HG03196 (cell line): ENCODE data around the gene CNRIP1.
"Not testable (repeated sequence)": the region's sequence is repeated elsewhere in the genome, so short reads cannot be mapped to it uniquely, and the experiment has no call there.

ENCODE experiments used
- ATAC-seq: cut with Tn5 transposase; IDR thresholded peaks from one replicate; pipeline ENCODE4 v1.9.1; 2021; ENCODE audit not compliant: unreplicated experiment

CNRIP1 gene, protein sequence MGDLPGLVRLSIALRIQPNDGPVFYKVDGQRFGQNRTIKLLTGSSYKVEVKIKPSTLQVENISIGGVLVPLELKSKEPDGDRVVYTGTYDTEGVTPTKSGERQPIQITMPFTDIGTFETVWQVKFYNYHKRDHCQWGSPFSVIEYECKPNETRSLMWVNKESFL

DNA sequence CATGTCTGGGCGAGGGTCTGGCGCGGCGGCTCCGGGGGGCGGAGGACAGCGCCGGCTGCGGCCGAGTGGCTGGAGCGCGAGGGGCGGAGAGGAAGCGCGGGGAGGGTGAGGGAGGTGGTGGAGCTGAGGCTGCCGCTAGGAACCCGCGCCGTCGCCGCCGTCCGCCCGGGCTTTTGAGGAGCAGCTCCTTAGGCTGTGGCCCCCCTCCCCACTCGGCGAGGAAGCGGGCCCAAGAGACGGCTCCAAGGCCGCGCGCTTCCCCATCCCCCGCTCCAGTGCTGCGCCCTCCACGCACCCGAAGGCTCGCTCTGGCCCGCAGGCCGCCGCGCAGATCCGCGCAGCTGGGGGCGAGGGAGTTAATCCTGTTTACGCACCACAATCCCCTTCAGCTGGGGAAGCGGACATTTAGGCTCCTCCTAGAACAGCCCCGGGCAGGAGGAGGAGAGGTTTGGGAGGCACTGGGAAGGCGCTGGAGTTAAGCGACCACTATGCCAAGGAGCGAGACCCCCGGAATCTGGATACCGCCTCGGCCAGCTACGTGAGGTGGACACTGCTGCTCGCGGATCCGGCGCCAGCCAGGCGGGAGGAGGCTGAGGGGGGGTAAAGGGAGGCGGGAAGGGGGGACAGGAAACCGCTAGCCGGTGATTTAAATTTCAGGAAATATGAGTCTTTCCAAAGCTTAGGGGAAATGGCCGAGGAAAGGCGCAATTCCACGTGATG lies at the start of gene CNRIP1:
Gene CNRIP1 (minus strand): TSS at position 552 of the 720 bp plus-strand sequence. CDS start 549 bp downstream, at position 3.
- no peak for ATAC-seq

DNA sequence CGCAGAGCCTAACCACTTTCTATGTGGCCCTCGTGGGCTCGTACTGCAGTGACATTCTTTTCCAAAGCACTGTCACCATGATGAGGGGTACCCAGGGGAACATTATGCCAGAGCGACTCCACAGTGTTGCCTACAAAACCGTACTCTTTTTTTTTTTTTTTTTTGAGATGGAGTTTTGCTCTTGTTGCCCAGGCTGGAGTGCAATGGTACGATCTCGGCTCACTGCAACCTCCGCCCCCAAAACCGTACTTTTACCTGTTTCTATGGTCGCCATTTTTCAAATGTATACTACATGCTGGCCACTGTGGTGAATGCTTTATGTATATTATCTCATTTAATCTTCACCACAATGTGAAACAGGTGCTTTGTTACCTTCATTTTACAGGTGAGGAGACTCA lies 49.6 kb upstream of the CNRIP1 start:
- ATAC-seq, result no peak

DNA sequence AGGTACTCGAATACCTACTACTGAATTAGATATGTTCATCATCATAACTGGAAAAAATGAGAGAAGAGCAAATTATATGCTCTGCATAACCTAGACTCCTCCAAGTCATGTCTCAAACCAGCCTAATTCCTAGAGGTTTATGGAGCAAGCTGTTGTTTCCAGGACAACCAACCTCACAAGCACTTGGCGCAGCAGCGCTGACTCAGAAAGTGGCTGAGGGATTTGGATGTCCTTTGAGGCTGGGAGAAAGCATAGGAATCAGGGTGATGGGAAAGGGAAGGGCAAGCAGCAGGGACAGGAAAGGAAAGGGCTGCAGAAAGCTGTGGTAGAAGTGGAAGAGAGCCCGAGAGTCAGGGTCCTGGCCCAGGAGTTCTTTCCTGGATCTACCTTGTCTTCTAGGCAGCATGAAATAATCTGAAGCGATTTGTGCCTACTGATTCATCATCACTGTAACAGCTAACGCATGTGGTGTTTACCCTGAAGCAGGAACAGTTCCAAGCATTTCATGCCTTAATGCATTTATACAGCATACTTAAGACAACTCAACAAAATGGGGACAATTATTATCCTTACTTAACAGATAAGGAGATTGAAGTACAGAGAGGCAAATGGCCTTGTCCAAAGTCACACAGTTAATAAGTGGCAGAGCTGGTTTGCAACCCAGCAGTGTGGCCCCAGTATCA lies 49.0 kb upstream of the CNRIP1 start:
- no peak for ATAC-seq

DNA sequence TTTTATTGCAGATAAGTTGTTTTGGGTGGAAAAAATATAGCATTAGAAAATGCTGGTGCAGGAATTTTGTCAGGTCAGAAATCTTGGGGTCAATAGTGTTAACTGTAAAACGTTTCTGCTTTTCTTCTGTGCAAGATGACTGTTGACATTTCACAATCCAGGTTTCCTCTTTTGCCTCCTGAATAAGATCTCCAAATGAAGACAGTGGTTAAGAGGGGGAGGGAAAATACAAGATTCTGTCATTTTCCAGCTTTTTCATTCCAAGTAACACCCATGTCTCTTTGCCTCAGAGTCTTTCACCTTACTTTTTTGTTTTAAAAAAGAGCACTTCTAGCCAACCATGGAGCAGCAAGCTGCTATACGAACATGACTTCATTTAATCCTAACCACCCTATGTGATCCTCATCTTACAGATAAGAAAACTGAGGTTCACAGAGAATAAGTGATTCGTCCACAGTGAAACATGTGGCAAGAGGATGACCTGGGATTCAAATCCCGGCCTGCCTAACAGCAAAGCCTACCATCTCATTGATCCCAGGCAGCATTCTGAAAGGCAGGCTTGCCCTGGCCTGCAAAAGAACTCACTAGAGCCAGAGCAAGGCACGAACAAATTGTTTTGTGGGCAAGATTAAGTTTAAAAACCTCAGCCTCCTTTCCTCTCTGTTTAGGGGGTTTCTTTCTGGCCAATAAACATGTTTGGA lies 48.4 kb upstream of the CNRIP1 start:
- ATAC-seq, result no peak

DNA sequence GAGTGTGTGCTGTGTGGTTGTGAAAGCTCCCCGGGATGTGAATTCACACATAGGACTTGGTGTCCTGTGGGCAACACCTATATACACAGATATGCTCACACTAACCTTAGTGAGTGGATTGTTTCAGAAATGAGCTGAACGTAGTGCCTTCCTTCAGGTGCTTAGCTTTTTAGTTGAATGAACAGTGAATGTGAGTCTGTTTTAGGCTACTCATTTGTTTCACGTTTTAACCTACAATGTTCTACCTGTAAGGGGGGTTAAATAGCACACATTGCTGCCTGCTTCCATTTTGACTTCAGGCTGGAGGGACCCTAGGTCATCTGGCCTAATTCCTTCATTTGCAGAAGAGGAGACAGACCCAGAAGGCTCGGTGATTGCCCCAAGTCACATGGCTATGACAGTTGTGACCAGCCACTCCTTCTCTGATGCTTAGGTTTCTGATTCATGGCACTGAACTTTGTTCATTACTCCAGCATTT lies 46.4 kb upstream of the CNRIP1 start:
- ATAC-seq, result peak; percentile 40

DNA sequence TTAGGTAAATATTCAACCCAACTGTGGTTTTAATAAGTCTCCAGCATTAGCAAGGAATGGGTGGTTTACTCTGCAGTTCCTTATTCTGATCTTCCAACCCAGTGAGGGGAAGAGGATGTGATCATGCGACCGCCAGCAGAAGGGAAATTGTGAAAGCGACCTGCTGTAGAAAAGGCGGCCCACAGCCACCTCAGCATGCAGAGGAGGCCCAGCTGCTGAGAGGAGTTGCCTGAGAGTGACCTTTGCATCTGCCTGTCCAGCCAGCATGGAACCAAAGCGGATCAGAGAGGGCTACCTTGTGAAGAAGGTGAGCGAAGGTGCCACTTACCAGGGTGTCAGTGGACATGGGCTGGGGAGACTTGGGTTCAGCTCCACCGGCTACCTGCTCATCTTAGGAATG lies 45.3 kb upstream of the CNRIP1 start, which contains the start of gene PLEK:
Gene PLEK (plus strand): TSS at position 196 of the 400 bp plus-strand sequence. CDS start 70 bp downstream, at position 266.
- peak; percentile 58 for ATAC-seq

DNA sequence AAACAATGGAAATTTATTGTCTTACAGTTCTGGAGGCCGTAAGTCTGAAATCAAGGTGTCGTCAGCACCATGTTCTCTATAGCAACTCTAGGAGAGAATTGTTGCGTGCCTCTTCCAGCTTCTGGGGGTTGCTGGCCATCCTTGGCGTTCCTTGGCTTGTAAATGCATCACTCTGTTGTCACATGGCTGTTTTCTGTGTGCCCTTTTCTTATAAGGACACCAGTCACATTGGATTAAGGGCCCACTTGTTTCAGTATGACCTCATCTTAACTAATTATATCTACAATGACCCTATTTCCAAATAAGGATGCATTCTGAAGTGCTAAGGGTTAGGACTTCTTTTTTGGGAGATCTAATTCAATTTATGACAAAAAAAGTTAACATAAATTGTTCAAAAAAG lies 44.0 kb upstream of the CNRIP1 start:
- ATAC-seq, result no peak

DNA sequence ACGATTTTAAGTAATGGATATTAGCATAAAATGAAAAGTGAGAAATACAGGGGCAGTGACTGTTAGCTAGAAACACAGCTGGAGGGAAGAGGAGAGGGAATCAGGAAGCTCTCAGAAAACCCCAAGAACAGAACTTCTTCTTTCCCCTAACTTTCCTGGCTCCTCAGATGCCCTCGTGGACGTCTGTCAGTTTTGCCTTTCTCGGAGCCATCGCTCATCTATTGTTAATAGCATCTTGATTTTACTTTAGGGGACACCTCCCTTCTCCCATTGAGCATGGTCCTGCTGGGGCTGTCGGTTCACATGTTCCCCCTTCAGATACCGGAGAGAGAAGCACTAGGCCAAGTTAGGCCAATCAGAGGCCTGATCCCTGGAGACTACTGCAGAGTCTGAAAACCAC lies 43.0 kb upstream of the CNRIP1 start:
- ATAC-seq, result no peak

DNA sequence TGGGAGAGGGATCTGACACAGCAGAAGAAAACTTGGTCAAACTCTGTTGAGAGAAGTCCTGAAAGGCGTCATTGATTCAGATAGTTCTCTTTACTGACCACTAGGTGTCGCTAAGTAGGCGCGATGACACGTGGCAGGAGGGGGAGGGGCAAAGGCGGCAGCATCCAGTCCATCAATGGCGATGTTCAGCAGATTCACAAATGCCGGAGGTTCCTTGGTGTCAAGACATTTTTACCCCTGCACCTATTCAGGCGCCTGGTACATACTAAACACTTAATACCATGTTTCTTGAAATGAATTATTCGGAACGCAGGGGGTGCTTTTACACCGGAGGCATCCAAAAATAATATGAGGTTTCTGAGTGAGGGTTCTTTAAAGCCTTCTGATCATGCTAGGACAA lies 42.3 kb upstream of the CNRIP1 start:
- ATAC-seq, result peak; percentile 36

DNA sequence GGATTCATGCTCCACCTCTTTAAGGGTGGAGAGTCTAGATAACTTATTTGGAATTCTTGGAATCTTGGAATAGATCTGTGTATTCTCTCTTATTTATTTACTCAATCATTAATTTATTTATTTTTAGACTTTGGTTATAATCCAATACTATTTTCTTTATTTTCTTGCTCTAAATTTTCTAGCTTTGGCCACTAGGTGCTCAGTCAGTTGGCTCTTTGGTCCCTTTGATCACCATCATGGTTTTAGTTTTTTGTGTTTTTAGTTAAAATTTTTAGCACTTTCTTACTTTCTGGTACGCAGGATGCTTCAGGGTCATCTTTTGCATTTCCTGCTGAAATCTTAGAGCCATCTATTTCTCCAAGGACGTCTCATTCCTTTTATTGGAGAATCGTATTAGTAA lies 40.1 kb upstream of the CNRIP1 start:
- ATAC-seq, result no peak

DNA sequence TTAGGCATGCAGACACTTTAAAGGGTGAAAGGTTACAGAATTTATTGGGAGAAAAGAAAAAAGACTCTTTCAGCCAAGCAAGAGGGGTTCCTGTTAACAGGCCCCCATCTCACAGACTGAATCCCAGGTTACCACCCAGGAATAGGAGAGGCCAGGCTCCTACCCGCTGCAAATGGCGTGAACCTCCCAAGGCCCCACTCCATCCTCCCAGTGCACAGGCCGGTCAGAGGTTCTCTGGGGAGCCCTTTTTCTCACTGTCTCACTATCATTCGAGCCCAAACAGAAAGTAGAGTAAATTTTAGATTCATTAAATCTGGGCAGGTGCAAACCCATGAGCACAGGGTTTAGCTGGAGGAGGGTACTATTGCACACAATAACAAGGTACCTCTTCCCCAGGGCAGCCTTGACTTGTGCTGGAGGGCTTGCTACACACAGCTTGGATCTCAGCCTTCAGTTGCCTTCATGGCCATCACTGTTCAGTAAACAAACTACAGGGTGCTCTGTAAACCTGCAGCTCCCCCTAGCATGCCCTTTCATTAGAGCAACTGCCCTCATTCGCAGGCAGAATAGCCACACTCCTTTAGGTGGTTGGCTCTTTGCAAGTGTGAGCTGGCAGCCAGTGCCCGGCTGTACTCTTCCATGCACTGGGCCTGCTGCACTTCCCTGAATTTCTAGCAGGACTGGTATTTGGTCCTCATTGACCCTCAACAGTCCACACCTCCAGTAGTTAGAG lies 38.0 kb upstream of the CNRIP1 start:
- ATAC-seq, result peak; percentile 51

DNA sequence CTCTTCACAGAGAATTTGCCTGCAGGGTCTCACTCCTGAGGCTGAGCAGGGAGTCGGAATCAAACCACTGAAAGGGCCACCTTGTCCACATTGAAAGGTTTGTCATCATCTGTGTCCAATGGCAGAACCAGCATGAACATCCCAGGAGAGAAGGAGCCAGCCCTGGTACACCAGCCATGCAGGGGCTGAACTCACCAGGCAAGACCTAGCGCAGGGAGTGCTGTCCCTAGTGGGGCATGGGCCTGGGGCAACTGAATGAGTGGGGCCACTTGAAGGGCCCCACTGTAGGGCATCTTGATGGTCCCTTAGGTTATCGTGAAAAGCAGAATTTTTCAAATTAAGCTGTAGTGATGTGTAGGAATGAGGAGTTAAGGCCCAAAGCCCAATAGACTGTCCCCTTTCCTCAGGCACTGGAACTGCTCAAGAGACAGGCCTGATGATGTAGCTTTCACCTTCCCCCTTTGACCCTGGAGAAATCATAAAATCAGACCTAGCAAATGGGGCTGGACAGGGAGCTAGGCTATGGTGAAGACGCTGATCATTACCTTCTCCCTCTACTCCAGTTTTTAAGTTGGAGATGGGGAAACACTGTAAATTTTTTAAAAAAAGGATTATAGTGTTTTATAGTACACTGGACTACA lies 37.0 kb upstream of the CNRIP1 start:
- no peak for ATAC-seq

DNA sequence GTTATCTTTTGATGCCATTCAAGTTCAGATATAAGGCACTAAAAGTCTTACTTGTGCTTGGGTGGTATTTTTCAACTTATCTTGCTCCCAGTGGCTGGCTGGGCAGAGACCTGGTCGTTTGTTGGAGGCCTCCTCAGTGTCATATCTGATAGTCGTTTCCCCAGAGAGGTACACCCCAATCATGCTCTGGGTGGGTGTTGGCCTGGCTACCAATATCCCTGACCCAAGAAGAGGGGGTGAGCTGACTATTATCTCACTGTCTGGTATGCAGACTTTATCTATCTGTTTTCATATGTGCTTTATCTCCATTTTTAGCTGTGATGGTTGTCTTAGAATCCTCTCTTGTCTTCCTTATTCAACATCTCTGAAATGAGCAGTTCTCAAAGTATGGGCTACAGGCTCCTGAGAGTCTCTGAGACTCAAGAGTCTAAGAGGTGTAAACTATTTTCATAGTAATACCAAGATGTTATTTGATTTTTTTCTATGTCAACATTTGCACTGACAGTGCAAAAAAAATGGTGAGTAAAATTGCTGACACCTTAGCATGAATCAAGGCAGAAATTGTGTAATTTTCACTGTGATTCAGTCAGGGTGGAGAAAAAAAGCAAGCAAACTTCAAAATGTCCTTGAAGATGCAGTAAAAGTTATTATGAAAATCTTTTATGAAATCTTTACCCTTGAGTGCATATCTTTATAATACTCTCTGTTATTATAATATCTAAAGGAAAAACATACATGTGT lies 33.1 kb upstream of the CNRIP1 start:
- no peak for ATAC-seq

DNA sequence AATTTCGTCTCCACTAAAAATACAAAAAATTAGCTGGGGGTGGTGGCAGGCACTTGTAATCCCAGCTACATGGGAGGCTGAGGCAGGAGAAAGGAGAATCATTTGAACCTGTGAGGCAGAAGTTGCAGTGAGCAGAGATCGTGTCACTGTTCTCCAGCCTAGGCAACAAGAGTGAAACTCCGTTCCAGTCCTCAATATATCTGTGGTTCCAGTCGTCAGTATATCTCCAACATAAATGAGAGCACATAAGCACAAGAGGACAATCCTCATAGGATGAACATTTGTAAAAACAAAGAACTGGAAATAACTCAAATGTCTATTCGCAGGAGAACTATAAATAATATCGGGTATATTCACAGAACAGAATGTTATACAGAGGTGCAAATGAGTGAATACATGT lies 32.2 kb upstream of the CNRIP1 start:
- no peak for ATAC-seq

DNA sequence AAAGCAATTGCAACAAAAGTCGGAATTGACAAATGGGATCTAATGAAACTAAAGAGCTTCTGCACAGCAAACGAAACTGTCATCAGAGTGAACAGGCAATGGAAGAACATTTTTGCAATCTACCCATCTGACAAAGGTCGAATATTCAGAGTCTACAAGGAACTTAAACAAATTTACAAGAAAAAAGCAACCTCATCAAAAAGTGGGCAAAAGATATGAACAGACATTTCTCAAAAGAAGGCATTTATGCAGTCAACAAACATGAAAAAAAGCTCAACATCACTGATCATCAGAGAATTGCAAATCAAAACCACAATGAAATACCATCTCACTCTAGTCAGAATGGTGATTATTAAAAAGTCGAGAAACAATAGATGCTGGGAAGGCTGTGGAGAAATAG lies 29.3 kb upstream of the CNRIP1 start:
- not testable (repeated sequence) for ATAC-seq

DNA sequence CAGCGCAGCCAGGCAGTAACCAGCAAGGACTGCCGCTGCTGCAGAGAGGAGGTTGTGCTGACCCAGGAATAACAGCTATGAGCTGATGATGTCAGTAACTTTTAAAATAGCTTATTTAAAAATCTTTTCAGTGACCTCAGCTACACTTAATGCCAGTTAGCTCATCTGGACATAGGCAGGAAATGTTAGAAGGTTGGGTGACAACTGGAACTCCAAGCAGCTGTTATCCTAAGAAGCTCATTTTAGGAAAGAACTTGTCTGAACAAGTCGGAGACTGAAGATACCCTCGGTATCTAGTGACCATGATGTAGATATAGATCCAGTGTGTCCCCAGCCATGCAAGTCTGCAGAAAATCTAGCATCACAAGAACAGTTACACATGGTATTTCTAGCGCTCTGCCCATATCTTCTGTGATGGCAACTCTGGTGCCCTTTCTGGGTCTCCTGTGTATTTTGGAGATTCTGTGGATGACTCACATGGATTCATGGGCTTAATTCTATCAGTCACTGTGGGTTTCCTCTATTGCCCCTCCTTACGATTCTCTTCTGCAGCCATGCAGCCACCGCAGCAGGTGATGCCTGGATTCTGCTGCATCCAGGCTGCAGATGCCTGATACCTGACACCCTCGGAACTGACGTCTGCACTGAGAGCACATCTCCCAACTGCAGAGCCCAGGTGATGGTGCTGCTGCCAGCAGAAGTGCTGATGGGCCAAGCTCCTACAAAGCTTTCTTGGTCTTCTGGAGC lies 25.6 kb upstream of the CNRIP1 start:
- no peak for ATAC-seq

DNA sequence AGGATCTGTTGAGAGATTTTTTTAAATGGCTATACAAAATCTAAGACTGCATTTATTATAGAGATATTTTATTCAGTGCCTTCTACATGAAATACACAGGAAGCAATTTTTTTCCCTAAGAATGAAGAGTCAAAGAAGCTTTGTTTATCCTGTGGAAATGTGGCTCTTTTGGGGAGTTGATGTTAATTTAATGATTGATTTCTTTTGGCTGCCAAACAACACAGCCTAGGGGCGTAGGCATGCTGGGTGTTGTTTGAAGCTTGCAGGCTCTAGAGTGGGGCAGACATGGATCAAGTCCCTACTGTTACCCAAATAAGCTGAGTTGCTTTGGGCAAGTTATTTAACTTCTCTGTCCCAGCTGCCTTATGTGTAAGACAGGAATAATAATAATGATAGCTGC lies 24.3 kb upstream of the CNRIP1 start:
- no peak for ATAC-seq

DNA sequence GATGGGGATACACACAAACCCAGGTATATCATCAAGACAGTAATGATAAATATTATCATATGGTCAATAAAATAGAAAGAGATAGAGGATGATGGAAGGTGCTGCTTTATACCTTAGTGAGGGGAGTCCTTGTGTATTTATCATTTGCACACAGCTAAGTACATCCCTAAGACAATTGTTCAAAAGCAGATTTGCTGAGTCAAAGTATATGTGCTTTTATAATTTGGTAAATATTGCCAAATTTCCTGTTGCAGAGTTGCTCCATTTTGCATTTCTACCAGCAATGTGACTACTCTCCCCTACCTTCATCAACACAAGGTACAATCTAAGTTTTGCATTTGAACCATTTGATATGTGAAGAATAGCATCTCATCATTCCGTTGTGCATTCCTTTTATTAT lies 22.7 kb upstream of the CNRIP1 start:
- ATAC-seq, result no peak

DNA sequence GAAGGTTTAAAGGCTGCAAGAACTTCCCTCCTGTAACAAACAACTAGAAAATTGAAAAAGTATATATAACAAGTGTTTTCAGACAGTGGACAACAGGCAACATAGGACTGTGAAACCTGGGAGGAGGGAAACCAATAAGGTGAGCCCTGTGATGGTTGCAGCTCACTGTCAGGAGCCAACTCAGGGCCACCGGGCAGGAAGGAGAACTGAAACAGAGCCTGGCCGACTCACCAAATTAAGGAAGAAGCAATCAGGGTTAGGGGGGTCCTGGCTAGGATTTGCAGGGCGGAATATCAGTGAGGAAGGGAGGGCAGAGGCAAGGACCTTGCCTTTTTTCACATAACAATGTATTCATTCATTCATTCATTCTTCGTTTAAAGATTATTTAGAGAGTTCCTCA lies 21.8 kb upstream of the CNRIP1 start:
- no peak for ATAC-seq
